PC-9 (cell line): ENCODE results near the gene AADACL4. TPM values are rescaled to one million over a fixed set of nuclear protein-coding genes. Genes with fewer than 3 reads are reported as not detected.
"Not testable (repeated sequence)": the region's sequence is repeated elsewhere in the genome, so short reads cannot be mapped to it uniquely, and the experiment has no call there.

Experiments used
- BruUV-seq: library from RNA; stranded (reverse); fragments of 400-500 nt; replicated peaks from 2 replicates; lab custom pipeline; 2021; lab: Mats Ljungman, UMichigan
- CTCF ChIA-PET: fragments of 300-600 bp; sonication (Branson Sonifier 250); formaldehyde crosslinking; loops from one replicate; lab custom pipeline; 2022; ENCODE audit warnings: antibody characterized with exemption; lab: Charles Lee
- POLR2A ChIA-PET: fragments of 300-600 bp; sonication (Branson Sonifier 250); formaldehyde crosslinking; loops from one replicate; lab custom pipeline; 2022; ENCODE audit warnings: antibody characterized with exemption; ENCODE audit not compliant: unreplicated experiment; lab: Charles Lee
- DNase-seq, 2 experiments: peaks; one replicate each; pipeline versions ENCODE4 v3.0.0 to v3.0.0-alpha.2; 2015 to 2022; ENCODE audit warnings: mixed read lengths in 1 of 2
- H2AFZ ChIP-seq: fragments of 200-600 bp; sonication (generic); 2 replicates; pipeline ENCODE4 v1.8.1; 2017; ENCODE audit warnings: antibody characterized with exemption
- H3F3A ChIP-seq: fragments of 200-600 bp; sonication (generic); 2 replicates; pipeline ENCODE4 v1.8.1; 2017; ENCODE audit warnings: antibody characterized with exemption, mild to moderate bottlenecking, low read depth; ENCODE audit not compliant: insufficient read depth
- H3K27ac ChIP-seq: fragments of 200-600 bp; sonication (generic); 2 replicates; pipeline ENCODE4 v1.6.1; 2016; ENCODE audit warnings: mixed run types
- H3K27me3 ChIP-seq: fragments of 200-600 bp; sonication (generic); 2 replicates; pipeline ENCODE4 v1.6.1; 2016; ENCODE audit warnings: low read depth, mixed run types; ENCODE audit not compliant: insufficient read depth
- H3K36me3 ChIP-seq: fragments of 200-600 bp; sonication (generic); 2 replicates; pipeline ENCODE4 v1.6.1; 2016; ENCODE audit warnings: low read depth, mixed run types
- H3K4me1 ChIP-seq: fragments of 200-600 bp; sonication (generic); replicated peaks from 2 replicates; pipeline ENCODE4 v1.6.1; 2016; ENCODE audit warnings: mixed run types; ENCODE audit not compliant: insufficient read depth
- H3K4me2 ChIP-seq: fragments of 200-600 bp; sonication (generic); 2 replicates; pipeline ENCODE4 v1.6.1; 2017; ENCODE audit warnings: mixed run types
- H3K4me3 ChIP-seq: fragments of 200-600 bp; sonication (generic); 2 replicates; pipeline ENCODE4 v1.6.1; 2016; ENCODE audit warnings: mixed run types
- H3K79me2 ChIP-seq: fragments of 200-600 bp; sonication (generic); 2 replicates; pipeline ENCODE4 v1.6.1; 2017; ENCODE audit warnings: low read depth, mixed run types
- H3K9me2 ChIP-seq: fragments of 200-600 bp; sonication (generic); 2 replicates; pipeline ENCODE4 v1.8.1; 2017; ENCODE audit warnings: mild to moderate bottlenecking; ENCODE audit not compliant: insufficient read depth
- H3K9me3 ChIP-seq: fragments of 200-600 bp; sonication (generic); 2 replicates; pipeline ENCODE4 v1.8.1; 2016; ENCODE audit warnings: low read depth; ENCODE audit not compliant: insufficient read depth
- H4K20me1 ChIP-seq: fragments of 200-600 bp; sonication (generic); 2 replicates; pipeline ENCODE4 v1.8.1; 2017; ENCODE audit not compliant: insufficient read depth
- CTCF ChIP-seq: fragments of 200-600 bp; sonication (generic); conservative IDR thresholded peaks from 2 replicates; pipeline ENCODE4 v1.6.1; 2017; ENCODE audit warnings: mixed run types, antibody characterized with exemption, mild to moderate bottlenecking, moderate library complexity
- EZH2 ChIP-seq: fragments of 200-600 bp; sonication (generic); IDR thresholded peaks from 2 replicates; pipeline ENCODE4 v1.8.0; 2017; ENCODE audit warnings: antibody characterized with exemption, low read depth
- intact Hi-C: fragments of 100-400 bp; cut with micrococcal nuclease; formaldehyde crosslinking; loops from one replicate; pipeline ENCODE4 v1.10.0; 2022; ENCODE audit not compliant: unreplicated experiment
- total RNA-seq: library from RNA; stranded (reverse); gene quantifications from 2 replicates; pipeline ENCODE4 v1.2.3, GENCODE V29; 2021

The AADACL4 gene
- total RNA-seq, 1 experiment from 2014 or later, result not detected

- intact Hi-C loops, result no loop called here
- no peak for TF ChIP-seq CTCF
- no peak for TF ChIP-seq EZH2
- H2AFZ ChIP-seq, result no peak overlapping the region
- no peaks in the 10 kb centered on the region for H3K9me2 ChIP-seq
- POLR2A ChIA-PET, result no interaction called here
- H4K20me1 ChIP-seq, result no peaks in the 10 kb centered on the region
- no peak overlapping the region for H3K4me2 ChIP-seq
- no peak overlapping the region for H3K27ac ChIP-seq
- H3K4me3 ChIP-seq, result no peak overlapping the region
- no peaks in the 10 kb centered on the region for H3K27me3 ChIP-seq
- 0 out of 2 replicates have a peak, but pooled peaks cover 2% of the 10 kb centered on the region for H3K9me3 ChIP-seq
- H3K4me1 ChIP-seq, result no peaks in the 10 kb centered on the region
- H3K36me3 ChIP-seq, result no peaks in the 10 kb centered on the region
- DNase-seq, result no peak
- CTCF ChIA-PET, result no interaction called here
- no peaks in the 10 kb centered on the region for H3F3A ChIP-seq
- BruUV-seq, result no TSS peak
- H3K79me2 ChIP-seq, result no peaks in the 10 kb centered on the region
These were observed 352 bp downstream of the AADACL4 start for GRCh38 chr1:12644237-12644636.

- Histone ChIP-seq H4K20me1 (no peaks in the 10 kb centered on the region), H3K27me3 (no peaks in the 10 kb centered on the region), H3K79me2 (no peaks in the 10 kb centered on the region), H3K27ac (no peak overlapping the region), H3K36me3 (no peaks in the 10 kb centered on the region), H3K4me3 (no peak overlapping the region), H2AFZ (no peak overlapping the region), H3K4me1 (no peaks in the 10 kb centered on the region), H3F3A (no peaks in the 10 kb centered on the region), H3K9me2 (no peaks in the 10 kb centered on the region), H3K4me2 (no peak overlapping the region), H3K9me3 (no peaks in the 10 kb centered on the region)
- DNase-seq, result no peak
- no TSS peak for BruUV-seq
- intact Hi-C loops, result no loop called here
- no peak for TF ChIP-seq CTCF
- CTCF ChIA-PET, result no interaction called here
- POLR2A ChIA-PET, result no interaction called here
These were observed 944 bp downstream of the AADACL4 start for GRCh38 chr1:12644829-12645228.

GRCh38 chr1:12645401-12645800 lies 1.5 kb downstream of the AADACL4 start:
- H3K27me3 ChIP-seq, H3K27ac ChIP-seq, H3K79me2 ChIP-seq, POLR2A ChIA-PET, CTCF ChIA-PET, H3K9me2 ChIP-seq, H3K9me3 ChIP-seq, H3K36me3 ChIP-seq, intact Hi-C loops, H3K4me3 ChIP-seq, H3K4me1 ChIP-seq, DNase-seq, BruUV-seq, H4K20me1 ChIP-seq, H2AFZ ChIP-seq, H3K4me2 ChIP-seq, H3F3A ChIP-seq: not testable (repeated sequence)

GRCh38 chr1:12648741-12649140 lies 4.9 kb downstream of the AADACL4 start:
- no peak for DNase-seq
- H3K4me3 ChIP-seq, result no peak overlapping the region
- H3F3A ChIP-seq, result no peaks in the 10 kb centered on the region
- ChIA-PET POLR2A (no interaction called here), CTCF (no interaction called here)
- no peaks in the 10 kb centered on the region for H3K27me3 ChIP-seq
- TF ChIP-seq EZH2 (no peak), CTCF (no peak)
- intact Hi-C loops, result no loop called here
- H3K79me2 ChIP-seq, result no peaks in the 10 kb centered on the region
- H3K4me2 ChIP-seq, result no peak overlapping the region
- no peaks in the 10 kb centered on the region for H3K36me3 ChIP-seq
- H3K9me3 ChIP-seq, result no peaks in the 10 kb centered on the region
- no peaks in the 10 kb centered on the region for H4K20me1 ChIP-seq
- no peak overlapping the region for H3K27ac ChIP-seq
- no peaks in the 10 kb centered on the region for H3K9me2 ChIP-seq
- no peak overlapping the region for H2AFZ ChIP-seq
- H3K4me1 ChIP-seq, result no peaks in the 10 kb centered on the region
- no TSS peak for BruUV-seq
